IPS-15b (cell line): ENCODE results near the gene STRIP2.

Experiments used
- H3K27me3 ChIP-seq: one replicate; pipeline ENCODE4 v1.6.1; 2013; ENCODE audit warnings: low read length; ENCODE audit not compliant: control insufficient read depth, insufficient read depth
- H3K36me3 ChIP-seq: one replicate; pipeline ENCODE4 v1.6.1; 2013; ENCODE audit warnings: low read length; ENCODE audit not compliant: control insufficient read depth, insufficient read depth
- H3K4me1 ChIP-seq: one replicate; pipeline ENCODE4 v1.6.1; 2013; ENCODE audit warnings: mild to moderate bottlenecking, low read length; ENCODE audit not compliant: control insufficient read depth, insufficient read depth
- H3K4me3 ChIP-seq: one replicate; pipeline ENCODE4 v1.5.1; 2013; ENCODE audit warnings: low read depth, low read length
- H3K9ac ChIP-seq: one replicate; pipeline ENCODE4 v1.6.1; 2013; ENCODE audit warnings: low read depth, mild to moderate bottlenecking, low read length
- H3K9me3 ChIP-seq: one replicate; pipeline ENCODE4 v1.6.1; 2013; ENCODE audit warnings: mild to moderate bottlenecking, low read length; ENCODE audit not compliant: control insufficient read depth, insufficient read depth

The STRIP2 gene, protein sequence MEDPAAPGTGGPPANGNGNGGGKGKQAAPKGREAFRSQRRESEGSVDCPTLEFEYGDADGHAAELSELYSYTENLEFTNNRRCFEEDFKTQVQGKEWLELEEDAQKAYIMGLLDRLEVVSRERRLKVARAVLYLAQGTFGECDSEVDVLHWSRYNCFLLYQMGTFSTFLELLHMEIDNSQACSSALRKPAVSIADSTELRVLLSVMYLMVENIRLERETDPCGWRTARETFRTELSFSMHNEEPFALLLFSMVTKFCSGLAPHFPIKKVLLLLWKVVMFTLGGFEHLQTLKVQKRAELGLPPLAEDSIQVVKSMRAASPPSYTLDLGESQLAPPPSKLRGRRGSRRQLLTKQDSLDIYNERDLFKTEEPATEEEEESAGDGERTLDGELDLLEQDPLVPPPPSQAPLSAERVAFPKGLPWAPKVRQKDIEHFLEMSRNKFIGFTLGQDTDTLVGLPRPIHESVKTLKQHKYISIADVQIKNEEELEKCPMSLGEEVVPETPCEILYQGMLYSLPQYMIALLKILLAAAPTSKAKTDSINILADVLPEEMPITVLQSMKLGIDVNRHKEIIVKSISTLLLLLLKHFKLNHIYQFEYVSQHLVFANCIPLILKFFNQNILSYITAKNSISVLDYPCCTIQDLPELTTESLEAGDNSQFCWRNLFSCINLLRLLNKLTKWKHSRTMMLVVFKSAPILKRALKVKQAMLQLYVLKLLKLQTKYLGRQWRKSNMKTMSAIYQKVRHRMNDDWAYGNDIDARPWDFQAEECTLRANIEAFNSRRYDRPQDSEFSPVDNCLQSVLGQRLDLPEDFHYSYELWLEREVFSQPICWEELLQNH

DNA sequence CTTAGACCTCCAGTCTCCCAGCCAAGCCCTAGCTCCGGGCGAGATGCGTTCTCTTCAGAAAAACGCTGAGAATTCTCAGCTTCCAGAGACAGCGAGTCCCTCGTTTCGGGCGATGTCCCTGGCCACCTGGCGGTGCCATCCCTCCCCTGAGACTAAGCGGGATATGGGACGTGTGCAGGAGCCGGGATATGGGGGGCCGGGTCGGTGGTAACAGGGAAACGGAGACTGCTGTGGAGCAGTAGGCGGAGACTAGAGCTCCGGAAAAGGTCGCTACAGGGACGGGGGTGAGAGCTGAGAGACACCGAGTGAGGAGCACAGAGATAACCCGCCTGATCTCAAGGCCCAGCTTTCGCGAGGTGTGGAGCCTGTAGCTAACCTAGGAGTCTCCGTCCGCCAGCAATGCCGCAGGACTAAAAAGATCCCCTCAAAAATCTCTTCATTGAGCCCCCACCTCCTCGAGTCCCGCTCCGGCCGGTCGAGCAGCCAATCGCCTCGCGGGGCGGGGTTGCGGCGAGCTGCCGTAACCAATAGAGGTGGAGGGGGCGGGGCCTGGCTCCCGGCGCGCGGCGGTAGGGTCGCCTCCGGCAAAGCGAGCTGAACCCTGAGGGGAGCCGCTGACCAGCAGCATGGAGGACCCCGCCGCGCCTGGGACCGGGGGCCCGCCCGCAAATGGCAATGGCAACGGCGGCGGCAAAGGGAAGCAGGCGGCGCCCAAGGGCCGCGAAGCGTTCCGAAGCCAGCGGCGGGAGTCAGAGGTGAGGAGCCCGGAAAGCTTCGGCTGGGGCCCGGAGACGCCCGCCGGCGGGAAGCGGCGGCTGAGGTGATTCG lies at the start of gene STRIP2:
Gene STRIP2, plus strand, starts transcription at position 586 of the 828 bp plus-strand sequence. Its CDS starts 41 bp downstream, at position 627.
- H3K9me3 ChIP-seq = no peaks in the 10 kb centered on the region
- H3K36me3 ChIP-seq = no peaks in the 10 kb centered on the region
- peak within 1 kb of the TSS; percentile 89 for H3K9ac ChIP-seq
- peaks cover 10% of the 10 kb centered on the region for H3K27me3 ChIP-seq
- peaks cover 13% of the 10 kb centered on the region for H3K4me1 ChIP-seq
- H3K4me3 ChIP-seq = peak within 1 kb of the TSS; percentile 86

DNA sequence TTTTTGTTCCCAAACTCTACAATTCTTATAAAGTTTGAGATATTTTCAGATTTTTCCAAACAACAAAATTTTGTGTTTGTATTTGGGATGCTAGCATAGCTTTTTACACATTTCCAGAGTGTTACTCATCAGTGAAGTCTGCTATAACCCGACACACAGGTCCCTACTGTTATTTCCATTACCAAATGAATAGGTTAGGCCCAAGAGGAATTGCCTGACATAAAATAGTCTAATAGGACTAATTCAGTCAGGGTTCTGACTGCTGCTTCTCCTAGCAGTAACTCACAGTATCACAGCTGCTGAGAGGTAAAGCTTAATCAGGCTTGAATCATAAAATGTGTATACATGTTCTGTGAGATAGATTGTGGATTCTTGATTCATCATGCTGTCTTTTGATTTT lies 49.1 kb upstream of the STRIP2 start:
- H3K27me3 ChIP-seq = no peaks in the 10 kb centered on the region
- no peak overlapping the region for H3K9ac ChIP-seq
- H3K4me1 ChIP-seq = peaks cover 25% of the 10 kb centered on the region
- no peak overlapping the region for H3K4me3 ChIP-seq
- no peaks in the 10 kb centered on the region for H3K36me3 ChIP-seq
- H3K9me3 ChIP-seq = no peaks in the 10 kb centered on the region

- Histone ChIP-seq H3K27me3 (no peaks in the 10 kb centered on the region), H3K36me3 (no peaks in the 10 kb centered on the region), H3K4me3 (no peak overlapping the region), H3K9me3 (no peaks in the 10 kb centered on the region), H3K4me1 (peaks cover 25% of the 10 kb centered on the region), H3K9ac (no peak overlapping the region)
Observed at GRCh38 chr7:129385598-129385997, 48.6 kb upstream of the STRIP2 start.

DNA sequence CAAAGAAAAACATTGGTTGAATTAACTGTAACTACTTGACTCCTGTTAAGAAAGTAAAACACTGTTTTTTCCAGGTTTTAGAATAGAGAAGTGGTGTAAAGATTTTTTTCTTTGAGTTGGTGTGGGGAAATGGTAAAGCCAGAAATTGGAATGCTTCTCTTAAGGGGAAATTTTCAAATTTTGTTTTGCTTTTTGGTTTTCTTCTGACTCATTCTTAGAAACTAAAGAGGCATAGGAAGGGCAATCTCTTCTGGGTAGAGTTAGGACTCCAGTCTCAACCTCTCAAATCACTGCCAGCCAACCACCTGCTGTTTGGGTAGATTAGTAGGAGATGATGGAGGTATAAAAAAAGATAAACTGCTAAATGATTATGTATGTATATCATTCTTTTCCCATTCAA lies 47.7 kb upstream of the STRIP2 start:
- Histone ChIP-seq H3K9me3 (no peaks in the 10 kb centered on the region), H3K27me3 (no peaks in the 10 kb centered on the region), H3K9ac (no peak overlapping the region), H3K4me3 (no peak overlapping the region), H3K36me3 (no peaks in the 10 kb centered on the region), H3K4me1 (peaks cover 25% of the 10 kb centered on the region)

GRCh38 chr7:129387537-129387936 lies 46.7 kb upstream of the STRIP2 start:
- H3K27me3 ChIP-seq = no peaks in the 10 kb centered on the region
- H3K9me3 ChIP-seq = no peaks in the 10 kb centered on the region
- no peak overlapping the region for H3K9ac ChIP-seq
- H3K4me1 ChIP-seq = peaks cover 25% of the 10 kb centered on the region
- H3K4me3 ChIP-seq = no peak overlapping the region
- H3K36me3 ChIP-seq = no peaks in the 10 kb centered on the region

GRCh38 chr7:129388333-129389098 lies 45.7 kb upstream of the STRIP2 start:
- peak overlapping the region; percentile 28 for H3K9ac ChIP-seq

DNA sequence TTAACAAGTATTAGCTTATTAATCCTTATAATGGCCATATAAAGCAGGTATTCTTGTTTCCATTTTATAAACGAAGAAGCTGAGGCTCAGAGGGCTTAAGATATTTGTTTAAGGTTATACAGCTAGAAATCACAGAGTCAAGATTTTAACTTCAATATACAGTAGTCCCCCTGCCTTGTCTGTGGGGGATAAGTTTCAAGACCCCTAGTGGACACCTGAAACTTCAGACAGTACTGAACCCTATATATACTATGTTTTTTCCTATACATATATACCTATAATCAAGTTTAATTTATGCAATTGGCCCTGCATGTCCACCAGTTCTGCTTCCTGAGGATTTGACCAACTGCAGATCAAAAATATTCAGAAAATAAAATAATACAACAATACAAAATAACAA lies 44.4 kb upstream of the STRIP2 start:
- Histone ChIP-seq H3K4me3 (no peak overlapping the region), H3K9ac (no peak overlapping the region), H3K4me1 (peaks cover 23% of the 10 kb centered on the region), H3K36me3 (no peaks in the 10 kb centered on the region), H3K27me3 (no peaks in the 10 kb centered on the region), H3K9me3 (no peaks in the 10 kb centered on the region)

More at GRCh38 chr7:129388333-129389098, 45.7 kb upstream of the STRIP2 start:
- H3K4me3 ChIP-seq = no peak overlapping the region
- peaks cover 25% of the 10 kb centered on the region for H3K4me1 ChIP-seq
- no peaks in the 10 kb centered on the region for H3K9me3 ChIP-seq
- no peaks in the 10 kb centered on the region for H3K36me3 ChIP-seq
- no peaks in the 10 kb centered on the region for H3K27me3 ChIP-seq

DNA sequence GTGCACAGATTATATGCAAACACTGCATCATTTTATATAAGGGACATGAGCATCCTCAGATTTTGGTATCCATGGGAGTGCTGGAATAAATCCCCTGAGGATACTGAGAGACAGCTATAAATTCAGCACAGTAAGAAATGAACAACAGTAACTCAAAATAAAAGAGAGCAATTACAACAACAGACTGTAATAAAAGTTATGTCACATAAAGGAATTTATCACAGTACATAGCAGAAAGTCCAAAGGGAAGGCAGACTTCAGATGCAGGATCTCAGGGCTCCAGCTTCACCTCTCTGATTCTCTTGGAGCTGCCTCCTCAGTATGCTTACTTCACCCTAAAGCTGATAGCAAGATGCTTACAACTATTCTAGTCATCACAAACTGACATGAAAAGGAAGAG lies 43.9 kb upstream of the STRIP2 start:
- Histone ChIP-seq H3K4me1 (peaks cover 22% of the 10 kb centered on the region), H3K9me3 (no peaks in the 10 kb centered on the region)

GRCh38 chr7:129391546-129392171 lies 42.6 kb upstream of the STRIP2 start:
- H3K36me3 ChIP-seq = no peaks in the 10 kb centered on the region
- no peak overlapping the region for H3K9ac ChIP-seq
- no peaks in the 10 kb centered on the region for H3K9me3 ChIP-seq
- no peaks in the 10 kb centered on the region for H3K27me3 ChIP-seq
- no peak overlapping the region for H3K4me3 ChIP-seq
- H3K4me1 ChIP-seq = peaks cover 20% of the 10 kb centered on the region

More for the DNA sequence above, 43.9 kb upstream of the STRIP2 start:
- Histone ChIP-seq H3K4me3 (no peak overlapping the region), H3K27me3 (no peaks in the 10 kb centered on the region), H3K36me3 (no peaks in the 10 kb centered on the region), H3K9ac (no peak overlapping the region)

DNA sequence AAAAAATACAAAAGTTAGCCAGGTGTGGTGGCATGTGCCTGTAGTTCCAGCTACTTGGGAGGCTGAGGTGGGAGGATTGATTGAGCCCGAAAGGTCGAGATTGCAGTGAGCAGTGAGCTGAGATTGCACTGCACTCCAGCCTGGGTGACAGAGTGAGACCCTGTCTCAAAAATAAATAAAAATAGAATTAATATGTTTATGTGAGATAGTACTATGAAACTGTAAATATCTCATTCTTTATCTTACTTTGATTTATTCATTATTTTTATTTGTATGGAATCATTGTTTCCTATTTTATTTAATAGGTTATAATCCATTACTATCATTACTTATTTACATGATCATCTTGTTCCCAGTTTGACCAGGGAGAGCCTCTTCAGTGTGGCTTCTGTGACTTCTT lies 41.0 kb upstream of the STRIP2 start:
- Histone ChIP-seq H3K36me3 (no peaks in the 10 kb centered on the region), H3K27me3 (no peaks in the 10 kb centered on the region), H3K4me3 (no peak overlapping the region), H3K4me1 (peaks cover 6% of the 10 kb centered on the region), H3K9ac (no peak overlapping the region), H3K9me3 (no peaks in the 10 kb centered on the region)
